Measurements from ENCODE around the gene USP54. TPM values are rescaled to one million over a fixed set of nuclear protein-coding genes. Genes with fewer than 3 reads are reported as not detected.

USP54 gene
- total RNA-seq, 2 experiments from 2014 or later: 2.7 to 3.2 TPM

GRCh38 chr10:73589563-73590126 is 1.5 kb downstream of the USP54 start:
- CTCF ChIA-PET: no interaction called here
- no peak overlapping the region for H3K27ac Mint-ChIP-seq
- no peaks in the 10 kb centered on the region for H3K27me3 Mint-ChIP-seq
- no peaks in the 10 kb centered on the region for H3K36me3 Mint-ChIP-seq (ENCODE audit: low read depth)
- ATAC-seq (ENCODE audit: poor library complexity) (no peak), DNase-seq (no peak)
- no peaks in the 10 kb centered on the region for H3K9me3 Mint-ChIP-seq
- no peak overlapping the region for H3K4me3 ChIP-seq (ENCODE audit: low read length)
- no peak overlapping the region for H3K27ac ChIP-seq (ENCODE audit: low read depth in 1 of 2, low read length in 2 of 2)
- no peaks in the 10 kb centered on the region for H3K36me3 ChIP-seq (ENCODE audit: insufficient read depth, low read length)
- TF ChIP-seq CTCF (IDR thresholded peaks at IDR 0.05): no peak
- H3K9me3 ChIP-seq (ENCODE audit: control insufficient read depth in 1 of 2, insufficient read depth in 1 of 2, low read length in 2 of 2): no peaks in the 10 kb centered on the region
- POLR2A ChIA-PET: no interaction called here
- peaks cover 9% of the 10 kb centered on the region for H3K4me1 ChIP-seq (ENCODE audit: insufficient read depth, low read length)
- intact Hi-C loops (cut with DNase I, micrococcal nuclease): no loop called here
- no peaks in the 10 kb centered on the region for H3K27me3 ChIP-seq (ENCODE audit: control insufficient read depth in 1 of 2, insufficient read depth in 2 of 2, low read length in 2 of 2)
- no peak overlapping the region for H3K4me3 Mint-ChIP-seq
- H3K4me1 Mint-ChIP-seq (ENCODE audit: low read depth): peaks cover 23% of the 10 kb centered on the region

- Mint-ChIP-seq H3K4me3 (no peak overlapping the region), H3K9me3 (no peaks in the 10 kb centered on the region), H3K27me3 (no peaks in the 10 kb centered on the region), H3K4me1 (ENCODE audit: low read depth) (peaks cover 23% of the 10 kb centered on the region), H3K27ac (no peak overlapping the region), H3K36me3 (ENCODE audit: low read depth) (no peaks in the 10 kb centered on the region)
- no peaks in the 10 kb centered on the region for H3K36me3 ChIP-seq (ENCODE audit: insufficient read depth, low read length)
- no peak for ATAC-seq (ENCODE audit: poor library complexity)
- ChIA-PET POLR2A (no interaction called here), CTCF (no interaction called here)
- H3K4me1 ChIP-seq (ENCODE audit: insufficient read depth, low read length): peaks cover 9% of the 10 kb centered on the region
- TF ChIP-seq CTCF (IDR thresholded peaks at IDR 0.05): no peak
- H3K27me3 ChIP-seq (ENCODE audit: control insufficient read depth in 1 of 2, insufficient read depth in 2 of 2, low read length in 2 of 2): no peaks in the 10 kb centered on the region
- H3K9me3 ChIP-seq (ENCODE audit: control insufficient read depth in 1 of 2, insufficient read depth in 1 of 2, low read length in 2 of 2): no peaks in the 10 kb centered on the region
- no peak for DNase-seq
- no peak overlapping the region for H3K4me3 ChIP-seq (ENCODE audit: low read length)
- intact Hi-C loops (cut with DNase I, micrococcal nuclease): no loop called here
- no peak overlapping the region for H3K27ac ChIP-seq (ENCODE audit: low read depth in 1 of 2, low read length in 2 of 2)
These were observed 2.5 kb downstream of the USP54 start for GRCh38 chr10:73588656-73589055.

GRCh38 chr10:73586583-73586984 is 4.6 kb downstream of the USP54 start:
- H3K36me3 ChIP-seq (ENCODE audit: insufficient read depth, low read length): no peaks in the 10 kb centered on the region
- H3K27me3 Mint-ChIP-seq: no peaks in the 10 kb centered on the region
- no peaks in the 10 kb centered on the region for H3K27me3 ChIP-seq (ENCODE audit: control insufficient read depth in 1 of 2, insufficient read depth in 2 of 2, low read length in 2 of 2)
- no peak overlapping the region for H3K4me3 Mint-ChIP-seq
- CTCF ChIA-PET: no interaction called here
- peaks cover 9% of the 10 kb centered on the region for H3K4me1 Mint-ChIP-seq (ENCODE audit: low read depth)
- no peak overlapping the region for H3K4me3 ChIP-seq (ENCODE audit: low read length)
- no peak overlapping the region for H3K27ac Mint-ChIP-seq
- POLR2A ChIA-PET: no interaction called here
- DNase-seq: no peak
- H3K9me3 ChIP-seq (ENCODE audit: control insufficient read depth in 1 of 2, insufficient read depth in 1 of 2, low read length in 2 of 2): no peaks in the 10 kb centered on the region
- ATAC-seq (ENCODE audit: poor library complexity): no peak
- peaks cover 4% of the 10 kb centered on the region for H3K4me1 ChIP-seq (ENCODE audit: insufficient read depth, low read length)
- TF ChIP-seq CTCF (IDR thresholded peaks at IDR 0.05): no peak
- intact Hi-C loops (cut with DNase I, micrococcal nuclease): no loop called here
- no peaks in the 10 kb centered on the region for H3K9me3 Mint-ChIP-seq
- H3K36me3 Mint-ChIP-seq (ENCODE audit: low read depth): no peaks in the 10 kb centered on the region
- no peak overlapping the region for H3K27ac ChIP-seq (ENCODE audit: low read depth in 1 of 2, low read length in 2 of 2)
